Colon (tissue), 2 donors: Measurements from ENCODE around the gene ST13.
"Not testable (repeated sequence)": the region's sequence is repeated elsewhere in the genome, so short reads cannot be mapped to it uniquely, and the experiment has no call there.

Experiments used
- FAIRE-seq: peaks from 2 replicates; lab custom pipeline; 2012; peaks lifted over from hg19 to GRCh38; lab: Jason Lieb, UNC
- donor health status: control.
- donor health status: control.

Gene ST13

DNA sequence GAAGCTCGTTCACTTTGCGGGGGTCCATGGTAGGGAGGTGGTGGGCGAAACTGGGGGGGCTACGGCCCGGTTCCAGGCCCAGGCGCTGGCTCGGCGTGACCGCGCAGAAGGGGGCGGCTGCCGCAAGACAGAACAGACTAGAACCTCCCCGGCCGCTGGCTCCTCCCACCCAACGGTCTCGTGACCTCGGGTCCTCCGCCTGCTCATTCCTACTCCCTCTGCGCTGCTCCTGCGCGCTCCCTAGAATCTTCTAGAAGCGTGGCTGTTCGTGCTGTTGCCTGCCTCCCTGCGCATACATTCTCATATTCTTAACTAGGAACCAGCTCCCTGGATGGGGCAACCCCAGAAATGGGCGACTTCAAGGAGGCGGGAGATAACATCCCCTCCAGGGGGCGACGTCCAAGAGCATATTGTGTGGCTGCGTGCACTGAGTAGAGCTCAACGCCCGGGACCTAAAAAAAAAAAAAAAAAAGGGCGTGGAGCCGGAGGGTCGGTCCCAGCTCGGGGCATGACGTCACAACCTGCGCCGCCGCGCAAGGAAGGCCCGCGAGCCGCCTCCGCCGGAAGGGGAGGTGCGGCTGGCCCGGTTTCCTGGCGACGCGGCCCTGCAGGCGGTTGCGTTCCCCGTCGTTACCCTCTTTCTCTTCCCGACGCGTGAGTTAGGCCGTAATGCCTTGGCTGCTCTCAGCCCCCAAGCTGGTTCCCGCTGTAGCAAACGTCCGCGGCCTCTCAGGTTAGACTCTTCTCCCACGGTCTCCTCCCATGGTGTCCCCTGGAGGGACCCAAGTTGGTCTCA lies at the start of gene ST13, which contains the start of gene XPNPEP3:
Gene ST13 (minus strand): TSS at position 127 of the 796 bp plus-strand sequence. CDS start 99 bp downstream, at position 28.
Gene XPNPEP3 (plus strand): TSS at position 636 of the 796 bp plus-strand sequence. CDS start 34 bp downstream, at position 670.
- FAIRE-seq, result peak; percentile 65

- no peak for FAIRE-seq
These were observed 47.7 kb upstream of the ST13 start for GRCh38 chr22:40904101-40904500.

- no peak for FAIRE-seq
These were observed 42.5 kb upstream of the ST13 start for GRCh38 chr22:40898850-40899357.

- FAIRE-seq, result no peak
These were observed 38.0 kb upstream of the ST13 start for GRCh38 chr22:40894417-40894816.

DNA sequence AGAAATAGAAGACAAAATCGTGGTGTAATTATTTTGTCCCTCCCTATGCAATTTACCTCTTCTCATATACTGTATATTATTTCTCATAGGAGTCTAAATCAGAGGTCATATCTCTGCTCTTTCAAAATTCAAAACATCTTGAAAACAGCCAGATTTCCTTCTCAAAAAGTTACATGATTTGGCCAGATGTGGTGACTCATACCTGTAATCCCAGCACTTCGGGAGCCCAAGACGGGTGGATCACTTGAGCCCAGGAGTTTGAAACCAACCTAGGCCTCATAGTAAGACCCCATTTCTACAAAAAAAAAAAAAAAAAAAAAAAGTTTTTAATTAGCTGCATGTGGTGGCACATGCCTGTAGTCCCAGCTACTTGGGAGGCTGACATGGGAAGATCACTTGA lies 34.4 kb upstream of the ST13 start:
- no peak for FAIRE-seq

DNA sequence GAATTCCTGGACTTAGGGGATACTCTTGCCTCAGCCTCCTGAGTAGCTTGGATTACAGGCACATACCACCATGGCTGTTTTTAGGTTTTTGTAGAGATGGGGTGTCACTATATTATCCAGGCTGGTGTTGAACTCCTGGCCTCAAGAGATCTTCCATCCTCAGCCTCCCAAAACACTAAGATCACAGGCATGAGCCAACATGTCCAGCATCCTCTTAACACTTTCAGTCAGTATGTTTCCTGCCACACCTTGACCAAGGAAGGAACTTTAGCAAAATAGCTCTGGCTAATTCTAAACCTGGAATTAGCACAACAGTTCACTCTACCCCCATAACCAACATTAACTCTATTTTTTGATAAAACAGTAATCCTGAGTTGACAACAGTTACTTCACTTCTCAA lies 32.7 kb upstream of the ST13 start:
- FAIRE-seq, result no peak

- no peak for FAIRE-seq
These were observed 22.5 kb upstream of the ST13 start for GRCh38 chr22:40878922-40879321.

GRCh38 chr22:40877488-40877887 lies 21.0 kb upstream of the ST13 start:
- FAIRE-seq, result peak; percentile 14

GRCh38 chr22:40876907-40877306 lies 20.5 kb upstream of the ST13 start:
- no peak for FAIRE-seq

GRCh38 chr22:40875111-40875510 lies 18.7 kb upstream of the ST13 start:
- FAIRE-seq, result no peak

DNA sequence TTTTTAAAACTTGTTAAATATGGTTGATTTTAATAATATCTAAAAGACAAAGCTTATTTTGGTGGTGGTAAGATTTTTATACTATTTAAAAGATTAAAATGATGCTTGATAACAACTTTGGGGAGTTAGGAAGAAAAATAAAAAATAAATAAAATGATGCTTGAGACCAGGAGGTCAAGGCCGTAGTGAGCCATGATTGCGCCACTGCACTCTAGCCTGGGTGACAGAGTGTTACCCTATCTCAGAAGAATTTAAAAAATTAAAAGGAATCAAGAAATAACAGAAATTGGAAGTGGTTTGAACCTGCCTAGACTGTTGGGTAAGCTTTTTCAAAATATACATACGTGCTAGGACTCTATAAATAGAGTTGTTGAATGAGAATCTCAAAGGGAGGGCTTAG lies 17.6 kb upstream of the ST13 start:
- FAIRE-seq, result no peak

DNA sequence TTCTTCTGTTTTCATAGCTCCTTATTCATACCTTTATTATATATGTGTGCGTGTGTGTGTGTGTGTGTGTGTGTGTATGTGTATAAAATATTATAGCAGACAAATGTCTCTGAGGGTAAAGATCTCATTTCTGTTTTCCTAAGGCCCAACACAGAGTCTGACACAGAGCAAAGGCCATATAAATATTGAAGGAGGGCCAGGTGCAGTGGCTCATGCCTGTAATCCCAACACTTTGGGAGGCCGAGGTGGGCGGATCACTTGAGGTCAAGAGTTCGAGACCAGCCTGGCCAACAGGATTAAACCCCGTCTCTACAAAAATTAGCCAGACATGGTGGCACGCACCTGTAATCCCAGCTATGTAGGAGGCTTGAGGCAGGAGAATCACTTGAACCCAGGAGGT lies 11.9 kb upstream of the ST13 start:
- FAIRE-seq, result not testable (repeated sequence)

- no peak for FAIRE-seq
These were observed 10.7 kb upstream of the ST13 start for GRCh38 chr22:40867109-40867508.

DNA sequence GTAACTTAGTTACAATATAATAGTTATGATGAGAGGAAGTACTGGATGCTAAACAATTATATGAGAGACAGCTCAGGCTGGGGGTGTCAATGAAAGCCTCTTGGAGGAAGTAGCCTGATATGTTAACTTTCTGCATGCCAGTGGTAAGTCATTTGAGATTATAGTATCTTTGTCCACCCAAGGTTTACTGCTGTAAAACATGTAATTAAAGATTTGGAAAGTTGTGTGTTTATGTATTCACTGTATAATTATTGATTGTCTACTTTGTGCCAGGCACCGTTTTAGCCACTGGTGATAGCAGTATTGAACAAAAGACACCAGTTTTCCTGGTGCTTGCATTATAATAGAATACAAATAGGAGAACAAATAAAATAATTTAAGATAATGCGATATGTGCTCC lies 6.1 kb upstream of the ST13 start:
- no peak for FAIRE-seq

DNA sequence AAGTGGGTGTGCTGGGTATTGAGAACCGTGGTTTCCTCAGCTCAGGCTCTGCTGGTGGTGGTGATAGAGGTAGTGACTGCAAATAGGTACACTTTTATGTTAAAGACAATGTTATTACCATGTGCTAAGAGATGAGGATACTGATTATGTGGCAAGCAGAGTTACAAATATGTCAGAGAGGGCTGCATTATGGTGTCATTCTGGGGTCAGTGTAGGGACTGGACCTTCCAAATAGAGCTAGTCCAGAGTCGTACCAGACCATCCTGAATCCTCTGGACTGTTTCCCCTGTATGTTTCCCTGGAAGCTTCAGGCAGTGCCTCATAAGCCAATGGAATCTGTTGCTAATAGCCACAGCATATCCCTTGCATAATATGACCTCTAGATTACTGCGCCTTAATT lies 5.6 kb upstream of the ST13 start, which contains the start of gene DNAJB7:
Gene DNAJB7 (minus strand): TSS at position 101 of the 400 bp plus-strand sequence. CDS start 119 bp downstream, outside the sequence.
- FAIRE-seq, result no peak

GRCh38 chr22:40857309-40857855 lies 943 bp upstream of the ST13 start:
- no peak for FAIRE-seq

GRCh38 chr22:40855979-40856512 lies 393 bp downstream of the ST13 start:
- FAIRE-seq, result no peak

DNA sequence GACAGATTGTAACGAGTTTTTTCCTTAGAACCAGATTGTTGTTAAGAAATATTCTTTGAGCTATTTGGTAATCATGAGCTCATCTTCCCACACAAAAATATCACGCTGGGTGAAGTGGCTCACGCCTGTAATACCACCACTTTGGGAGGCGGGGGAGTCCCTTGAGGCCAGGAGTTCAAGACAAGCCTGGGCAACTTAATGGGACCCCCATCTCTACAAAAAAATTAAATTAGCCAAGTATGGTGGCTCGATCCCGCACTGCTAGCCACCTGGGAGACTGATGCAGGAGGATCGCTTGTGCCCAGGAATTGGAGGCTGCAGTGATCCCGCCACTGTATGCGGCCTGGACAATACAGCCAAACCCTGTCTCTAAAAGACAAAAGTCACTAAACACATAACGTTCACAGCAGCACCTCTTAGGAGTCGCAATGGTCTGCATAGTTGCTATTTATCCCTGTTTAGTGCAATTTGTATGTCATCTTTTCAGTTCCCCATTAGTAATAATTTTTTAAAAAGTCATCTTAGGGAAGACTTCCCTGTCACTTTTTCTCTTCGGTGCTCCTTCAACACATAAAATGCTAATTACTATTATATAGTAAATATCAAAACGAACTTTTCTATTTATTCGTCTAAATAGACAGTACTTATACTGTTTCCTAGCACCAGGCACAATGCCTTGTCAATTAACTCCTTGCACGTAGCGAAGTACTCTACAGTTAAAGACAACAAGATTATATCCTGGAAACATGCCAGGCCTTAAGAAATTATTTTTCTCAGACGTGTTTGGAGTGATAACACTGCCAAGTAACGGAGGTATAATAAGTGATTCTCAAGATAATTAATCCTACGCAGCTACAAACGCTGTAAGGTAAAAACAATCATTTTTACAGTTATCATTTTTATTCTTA lies 1.1 kb downstream of the ST13 start:
- FAIRE-seq, result no peak

- FAIRE-seq, result no peak
These were observed 2.5 kb downstream of the ST13 start for GRCh38 chr22:40853961-40854360.

- no peak for FAIRE-seq
These were observed 3.1 kb downstream of the ST13 start for GRCh38 chr22:40853333-40853732.

DNA sequence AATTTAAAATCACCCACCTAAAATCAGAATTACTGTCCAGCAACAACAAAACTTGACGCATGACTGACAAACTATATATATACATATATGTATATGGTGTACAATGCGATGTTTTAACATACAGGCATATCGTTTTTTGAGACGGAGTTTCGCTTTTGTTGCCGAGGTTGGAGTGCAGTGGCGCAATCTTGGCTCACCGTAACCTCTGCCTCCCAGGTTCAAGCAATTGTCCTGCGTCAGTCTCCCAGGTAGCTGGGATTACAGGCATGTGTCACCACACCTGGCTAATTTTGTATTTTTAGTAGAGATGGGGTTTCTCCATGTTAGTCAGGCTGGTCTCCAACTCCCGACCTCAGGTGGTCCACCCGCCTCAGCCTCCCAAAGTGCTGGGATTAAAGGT lies 10.6 kb downstream of the ST13 start:
- FAIRE-seq, result not testable (repeated sequence)

DNA sequence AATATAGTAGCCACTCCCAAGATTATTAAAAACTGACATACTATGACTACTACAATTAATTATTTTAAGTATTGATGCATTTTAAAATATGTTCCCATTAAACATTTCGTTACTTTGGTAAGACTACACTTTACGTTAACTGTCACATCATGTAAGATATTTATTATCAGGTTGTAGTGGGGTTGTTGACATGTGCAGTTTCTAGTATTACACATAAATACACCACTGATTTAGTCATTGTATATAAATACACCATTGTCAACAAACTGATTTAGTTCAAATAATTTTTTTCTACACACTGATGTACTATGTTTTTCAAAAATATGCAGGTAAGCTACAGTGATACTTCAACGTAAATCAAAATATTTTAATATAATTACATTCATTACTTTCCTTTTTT lies 11.5 kb downstream of the ST13 start:
- FAIRE-seq, result no peak
